Measurements from ENCODE around the gene PATJ. TPM values are rescaled to one million over a fixed set of nuclear protein-coding genes. Genes with fewer than 3 reads are reported as not detected.

PATJ gene
- total and polyA plus RNA-seq, 2 donors (not counting 1 experiment from before 2014, with no cell fraction given) = 8.0 to 45.3 TPM

DNA sequence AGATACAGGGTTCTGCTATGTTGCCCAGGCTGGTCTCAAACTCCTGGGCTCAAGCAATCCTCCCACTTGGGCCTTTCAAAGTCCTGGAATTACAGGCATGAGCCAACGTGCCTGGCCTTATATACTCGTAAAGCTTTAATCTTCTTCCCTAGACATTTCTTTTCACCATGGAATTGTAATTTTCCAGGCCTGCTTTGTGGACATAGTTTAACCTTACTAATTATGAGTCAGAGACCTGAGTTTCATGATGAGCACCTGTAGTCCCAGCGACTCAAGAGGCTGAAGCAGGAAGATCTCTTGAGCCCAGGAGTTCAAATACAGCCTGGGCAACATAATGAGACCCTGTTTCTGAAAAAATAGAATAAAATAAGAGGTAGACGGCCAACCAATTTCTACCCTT is 12.3 kb downstream of the PATJ start:
- TF ChIP-seq EZH2 (IDR thresholded peaks at IDR 0.05; ENCODE audit: borderline replicate concordance, insufficient read depth, low read depth, low read length, poor library complexity, severe bottlenecking) = no peak
- TF ChIP-seq, protein P1, sequence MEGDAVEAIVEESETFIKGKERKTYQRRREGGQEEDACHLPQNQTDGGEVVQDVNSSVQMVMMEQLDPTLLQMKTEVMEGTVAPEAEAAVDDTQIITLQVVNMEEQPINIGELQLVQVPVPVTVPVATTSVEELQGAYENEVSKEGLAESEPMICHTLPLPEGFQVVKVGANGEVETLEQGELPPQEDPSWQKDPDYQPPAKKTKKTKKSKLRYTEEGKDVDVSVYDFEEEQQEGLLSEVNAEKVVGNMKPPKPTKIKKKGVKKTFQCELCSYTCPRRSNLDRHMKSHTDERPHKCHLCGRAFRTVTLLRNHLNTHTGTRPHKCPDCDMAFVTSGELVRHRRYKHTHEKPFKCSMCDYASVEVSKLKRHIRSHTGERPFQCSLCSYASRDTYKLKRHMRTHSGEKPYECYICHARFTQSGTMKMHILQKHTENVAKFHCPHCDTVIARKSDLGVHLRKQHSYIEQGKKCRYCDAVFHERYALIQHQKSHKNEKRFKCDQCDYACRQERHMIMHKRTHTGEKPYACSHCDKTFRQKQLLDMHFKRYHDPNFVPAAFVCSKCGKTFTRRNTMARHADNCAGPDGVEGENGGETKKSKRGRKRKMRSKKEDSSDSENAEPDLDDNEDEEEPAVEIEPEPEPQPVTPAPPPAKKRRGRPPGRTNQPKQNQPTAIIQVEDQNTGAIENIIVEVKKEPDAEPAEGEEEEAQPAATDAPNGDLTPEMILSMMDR (IDR thresholded peaks at IDR 0.05) = no peak
- Histone ChIP-seq H3K79me2 (ENCODE audit: control insufficient read depth, insufficient read depth, low read length) (peaks cover 13% of the 10 kb centered on the region), H3K27me3 (replicated peaks in 1 of 4; ENCODE audit: control extremely low read depth in 1 of 4, control insufficient read depth in 3 of 4, insufficient read depth in 4 of 4, low read length in 3 of 4) (no peaks in the 10 kb centered on the region), H3K4me2 (replicated peaks; ENCODE audit: low read depth, low read length, poor library complexity, severe bottlenecking) (no peak overlapping the region), H3K9me3 (ENCODE audit: control extremely low read depth in 1 of 3, control insufficient read depth in 2 of 3, insufficient read depth in 1 of 3, low read length in 2 of 3) (no peaks in the 10 kb centered on the region), H3K9ac (ENCODE audit: low read length) (no peak overlapping the region), H4K20me1 (ENCODE audit: control insufficient read depth, insufficient read depth, low read length, poor library complexity, severe bottlenecking) (no peaks in the 10 kb centered on the region), H3K4me3 (ENCODE audit: control extremely low read depth in 1 of 5, extremely low read depth in 1 of 5, insufficient read depth in 1 of 5, low read depth in 2 of 5, low read length in 4 of 5) (no peak overlapping the region), H3K4me1 (ENCODE audit: control insufficient read depth in 2 of 2, insufficient read depth in 2 of 2, low read length in 2 of 2) (no peaks in the 10 kb centered on the region), H3K27ac (ENCODE audit: low read length in 2 of 2) (no peak overlapping the region), H2AFZ (ENCODE audit: insufficient read depth, low read depth, low read length, poor library complexity, severe bottlenecking) (no peak overlapping the region), H3K36me3 (replicated peaks in 1 of 2; ENCODE audit: control extremely low read depth in 1 of 2, control insufficient read depth in 1 of 2, extremely low read depth in 1 of 2, insufficient read depth in 2 of 2, low read length in 1 of 2) (no peaks in the 10 kb centered on the region)
- no peak for ATAC-seq (ENCODE audit: low read depth)
- Mint-ChIP-seq H3K4me3 (no peak overlapping the region), H3K4me1 (no peaks in the 10 kb centered on the region), H3K9me3 (ENCODE audit: insufficient read depth) (no peaks in the 10 kb centered on the region), H3K27ac (no peak overlapping the region), H3K27me3 (no peaks in the 10 kb centered on the region)
- ChIA-PET CTCF (interaction anchor here (0.7 kb wide), 1 partner anchor 96 kb away, joined by 5 read pairs; no protein-coding TSS in a partner anchor), POLR2A (no interaction called here)
- DNase-seq = no peak
- intact Hi-C loops (cut with micrococcal nuclease) = no loop called here
- no CpG with 5 or more reads among the region's 4 CpGs for WGBS (ENCODE audit: insufficient coverage)

DNA sequence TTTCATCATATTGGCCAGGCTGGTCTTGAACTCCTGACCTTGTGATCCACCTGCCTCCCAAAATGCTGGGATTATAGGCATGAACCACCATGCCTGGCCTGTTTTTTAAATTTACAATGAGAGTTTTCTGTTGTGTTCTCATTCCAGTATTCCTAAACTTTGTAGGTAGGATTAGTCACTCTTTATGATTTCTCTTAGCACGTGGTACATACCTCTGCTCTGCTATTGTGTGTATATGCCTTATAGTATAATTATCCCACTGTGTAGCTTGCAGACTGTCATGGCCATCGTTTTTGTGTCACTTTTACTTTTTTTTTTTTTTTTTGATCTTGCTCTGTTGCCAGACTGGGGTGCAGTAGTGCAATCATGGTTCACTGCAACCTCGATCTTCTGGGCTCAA is 14.5 kb downstream of the PATJ start:
- Histone ChIP-seq H3K4me3 (ENCODE audit: control extremely low read depth in 1 of 5, extremely low read depth in 1 of 5, insufficient read depth in 1 of 5, low read depth in 2 of 5, low read length in 4 of 5) (no peak overlapping the region), H2AFZ (ENCODE audit: insufficient read depth, low read depth, low read length, poor library complexity, severe bottlenecking) (no peak overlapping the region), H3K9ac (ENCODE audit: low read length) (no peak overlapping the region), H3K36me3 (replicated peaks in 1 of 2; ENCODE audit: control extremely low read depth in 1 of 2, control insufficient read depth in 1 of 2, extremely low read depth in 1 of 2, insufficient read depth in 2 of 2, low read length in 1 of 2) (no peaks in the 10 kb centered on the region), H3K27me3 (replicated peaks in 1 of 4; ENCODE audit: control extremely low read depth in 1 of 4, control insufficient read depth in 3 of 4, insufficient read depth in 4 of 4, low read length in 3 of 4) (no peaks in the 10 kb centered on the region), H3K4me2 (replicated peaks; ENCODE audit: low read depth, low read length, poor library complexity, severe bottlenecking) (no peak overlapping the region), H3K79me2 (ENCODE audit: control insufficient read depth, insufficient read depth, low read length) (peaks cover 6% of the 10 kb centered on the region), H3K4me1 (ENCODE audit: control insufficient read depth in 2 of 2, insufficient read depth in 2 of 2, low read length in 2 of 2) (no peaks in the 10 kb centered on the region), H3K9me3 (ENCODE audit: control extremely low read depth in 1 of 3, control insufficient read depth in 2 of 3, insufficient read depth in 1 of 3, low read length in 2 of 3) (no peaks in the 10 kb centered on the region), H3K27ac (ENCODE audit: low read length in 2 of 2) (no peak overlapping the region), H4K20me1 (ENCODE audit: control insufficient read depth, insufficient read depth, low read length, poor library complexity, severe bottlenecking) (no peaks in the 10 kb centered on the region)
- Mint-ChIP-seq H3K27me3 (no peaks in the 10 kb centered on the region), H3K27ac (no peak overlapping the region), H3K4me1 (no peaks in the 10 kb centered on the region), H3K4me3 (no peak overlapping the region), H3K9me3 (ENCODE audit: insufficient read depth) (no peaks in the 10 kb centered on the region)
- ATAC-seq (ENCODE audit: low read depth) (no peak), DNase-seq (no peak)
- TF ChIP-seq, protein P1 (IDR thresholded peaks at IDR 0.05) = no peak
- no peak for TF ChIP-seq EZH2 (IDR thresholded peaks at IDR 0.05; ENCODE audit: borderline replicate concordance, insufficient read depth, low read depth, low read length, poor library complexity, severe bottlenecking)
- 88% methylated on average over 2 of the region's 3 CpGs for WGBS (ENCODE audit: insufficient coverage)
- intact Hi-C loops (cut with micrococcal nuclease) = no loop called here
- ChIA-PET CTCF (no interaction called here), POLR2A (no interaction called here)
